ENCODE results near the gene CFTR. TPM values are rescaled to one million over a fixed set of nuclear protein-coding genes. Genes with fewer than 3 reads are reported as not detected.
"Not testable (repeated sequence)": the region's sequence is repeated elsewhere in the genome, so short reads cannot be mapped to it uniquely, and the experiment has no call there.

Gene CFTR
- total RNA-seq, 1 experiment from 2014 or later, result not detected

DNA sequence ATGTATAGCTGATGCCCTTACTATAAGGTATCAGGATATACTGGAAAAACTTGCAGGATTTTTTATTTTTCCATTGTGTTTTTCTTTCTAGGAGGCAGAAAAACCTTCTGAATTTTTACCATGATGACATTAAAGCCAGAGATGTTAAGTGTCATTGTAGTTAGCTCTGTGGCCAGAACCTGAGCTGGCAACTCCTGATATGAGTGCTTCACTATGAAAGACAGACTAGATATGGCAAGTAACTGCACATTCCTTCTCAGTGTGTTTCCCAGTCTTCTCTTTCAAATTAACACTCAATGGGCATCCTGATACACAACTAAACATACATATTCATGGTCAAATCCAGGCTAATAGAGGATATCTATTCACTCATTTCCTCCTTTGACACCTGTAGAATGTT is 227.3 kb downstream of the CFTR start:
- in situ Hi-C loops (cut with HindIII; ENCODE audit: low sequenced_read_pairs), result no loop called here

DNA sequence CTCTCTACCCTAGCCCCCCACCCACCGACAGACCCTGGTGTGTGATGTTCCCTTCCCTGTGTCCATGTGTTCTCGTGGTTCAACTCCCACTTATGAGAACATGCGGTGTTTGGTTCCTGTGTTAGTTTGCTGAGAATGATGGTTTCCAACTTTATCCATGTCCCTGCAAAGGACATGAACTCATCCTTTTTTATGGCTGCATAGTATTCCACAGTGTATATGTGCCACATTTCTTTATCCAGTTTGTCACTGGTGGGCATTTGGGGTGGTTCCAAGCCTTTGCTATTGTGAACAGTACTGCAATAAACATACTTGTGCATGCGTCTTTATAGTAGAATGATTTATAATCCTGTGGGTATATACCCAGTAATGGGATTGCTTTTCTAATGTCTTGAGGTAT is 228.3 kb downstream of the CFTR start:
- DNase-seq (ENCODE audit: low spot score); in situ Hi-C loops (cut with HindIII; ENCODE audit: low sequenced_read_pairs): not testable (repeated sequence)

More for the DNA sequence above, 227.3 kb downstream of the CFTR start:
- DNase-seq (ENCODE audit: low spot score), result no peak

DNA sequence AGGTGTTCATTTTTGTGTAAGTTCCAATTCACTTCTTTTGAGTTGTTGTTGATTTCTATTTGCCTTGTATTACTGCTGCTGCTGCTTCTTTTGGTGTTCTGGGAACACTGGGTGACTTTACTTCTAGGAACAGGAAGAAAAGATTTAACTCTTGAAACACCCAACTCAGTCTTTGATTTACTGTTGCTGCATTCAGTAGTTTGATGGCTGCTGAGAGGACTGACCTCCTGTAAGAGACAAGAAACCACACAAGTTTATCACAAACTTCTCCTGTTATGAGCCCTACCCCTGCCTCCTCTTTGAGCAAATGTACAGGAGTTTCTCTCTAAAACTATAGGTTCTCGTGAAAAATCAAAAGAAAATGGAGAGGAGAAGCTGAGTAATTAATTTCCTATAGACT is 231.7 kb downstream of the CFTR start:
- in situ Hi-C loops (cut with HindIII; ENCODE audit: low sequenced_read_pairs), result no loop called here
- no peak for DNase-seq (ENCODE audit: low spot score)

DNA sequence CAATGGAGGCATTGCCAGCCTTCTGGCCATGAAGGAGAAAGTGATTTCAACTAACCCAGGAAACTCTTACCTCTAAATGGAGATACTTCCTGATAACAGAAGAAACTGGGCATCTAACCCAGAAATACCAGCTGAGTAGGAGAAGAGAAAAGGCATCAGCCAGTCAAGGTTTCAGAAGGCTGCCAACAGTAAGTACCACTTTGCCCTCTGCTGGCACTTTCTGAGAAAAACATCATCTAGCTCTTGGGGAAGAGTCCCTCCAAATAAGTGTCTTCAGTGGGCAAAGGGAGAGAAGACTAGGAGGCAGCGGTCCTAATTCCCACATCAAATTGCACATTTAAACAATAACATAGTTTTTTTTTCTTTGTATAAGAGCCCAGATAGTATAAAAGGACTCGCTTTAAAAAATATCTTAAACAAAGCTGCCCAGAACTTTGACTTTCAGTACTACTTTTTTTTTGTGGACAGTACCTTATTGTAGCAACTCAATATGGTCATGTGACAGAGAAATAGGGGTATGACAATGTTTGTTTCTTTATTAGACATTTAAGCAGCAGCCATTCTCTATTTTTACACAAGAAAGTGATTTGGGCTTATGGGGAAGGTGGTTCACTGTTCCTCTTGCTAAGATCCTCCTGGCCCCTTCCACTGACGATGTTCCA is 236.1 kb downstream of the CFTR start:
- in situ Hi-C loops (cut with HindIII; ENCODE audit: low sequenced_read_pairs), result no loop called here
- peak; percentile 67 for DNase-seq (ENCODE audit: low spot score)

DNA sequence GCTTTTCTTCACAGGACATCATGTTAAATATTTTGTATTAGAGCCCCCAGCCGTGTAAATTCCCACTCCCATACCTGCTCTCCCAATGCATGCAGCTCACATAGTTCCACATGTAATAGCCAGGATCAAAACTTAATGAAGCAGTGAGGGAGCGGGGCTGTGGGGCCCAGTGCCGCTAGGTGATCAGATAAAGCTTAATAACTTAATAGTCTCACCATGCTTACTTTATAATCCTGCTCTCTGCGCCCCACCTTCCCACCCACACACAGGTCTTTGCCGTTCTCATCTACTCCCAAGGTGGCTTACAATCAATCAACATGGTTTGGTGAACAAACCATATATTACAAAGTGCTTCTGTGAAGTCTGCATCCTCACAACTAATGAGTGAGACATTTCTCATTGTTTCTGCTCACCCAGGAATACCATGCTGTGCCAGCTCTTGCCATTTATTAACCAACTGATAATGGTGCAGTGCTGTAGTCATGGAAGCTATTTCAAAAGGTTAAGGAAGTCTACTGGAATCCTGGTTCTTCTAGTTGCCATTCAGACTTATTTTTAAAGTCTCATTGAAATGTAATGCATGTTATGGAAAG is 237.0 kb downstream of the CFTR start:
- DNase-seq (ENCODE audit: low spot score), result no peak
- in situ Hi-C loops (cut with HindIII; ENCODE audit: low sequenced_read_pairs), result no loop called here

DNA sequence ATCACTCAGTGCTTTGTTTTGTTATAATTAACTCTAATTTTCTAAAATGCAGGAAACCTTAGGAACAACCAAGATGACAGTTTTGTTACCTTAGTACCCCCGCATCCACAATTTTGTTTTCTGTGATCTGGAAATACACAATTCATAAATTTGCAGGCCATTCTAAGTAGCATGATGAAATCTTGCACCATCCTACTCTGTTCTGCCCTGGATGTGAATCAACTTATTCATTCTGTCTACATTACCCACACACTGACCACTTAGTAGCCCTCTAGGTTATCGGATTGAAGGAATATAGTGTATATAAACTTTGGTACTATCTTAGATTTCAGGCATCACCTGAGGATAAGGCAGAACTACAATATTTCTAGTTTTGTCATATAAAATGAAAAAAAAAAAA is 237.5 kb downstream of the CFTR start:
- no peak for DNase-seq (ENCODE audit: low spot score)
- in situ Hi-C loops (cut with HindIII; ENCODE audit: low sequenced_read_pairs), result no loop called here

Other genes starting within 250 kb of the CFTR start
- gene WNT2, start 157.0 kb upstream of the CFTR start, total RNA-seq (2014; rRNA removed; shearing (Covaris generic)), result not detected in 2 replicates
- not detected in 2 replicates for gene ASZ1, start 52.5 kb upstream of the CFTR start, total RNA-seq (2014; rRNA removed; shearing (Covaris generic))